Activated naive CD4-positive, alpha-beta T cell treated with anti-CD3 and anti-CD28 coated beads, Interleukin-2, amount 50 U/mL, for 16 hours (primary cell): ENCODE data around the gene PPFIBP2.

ENCODE experiments used
- DNase-seq: peaks from one replicate; pipeline ENCODE4 v3.0.0-alpha.2; 2020

The PPFIBP2 gene

DNA sequence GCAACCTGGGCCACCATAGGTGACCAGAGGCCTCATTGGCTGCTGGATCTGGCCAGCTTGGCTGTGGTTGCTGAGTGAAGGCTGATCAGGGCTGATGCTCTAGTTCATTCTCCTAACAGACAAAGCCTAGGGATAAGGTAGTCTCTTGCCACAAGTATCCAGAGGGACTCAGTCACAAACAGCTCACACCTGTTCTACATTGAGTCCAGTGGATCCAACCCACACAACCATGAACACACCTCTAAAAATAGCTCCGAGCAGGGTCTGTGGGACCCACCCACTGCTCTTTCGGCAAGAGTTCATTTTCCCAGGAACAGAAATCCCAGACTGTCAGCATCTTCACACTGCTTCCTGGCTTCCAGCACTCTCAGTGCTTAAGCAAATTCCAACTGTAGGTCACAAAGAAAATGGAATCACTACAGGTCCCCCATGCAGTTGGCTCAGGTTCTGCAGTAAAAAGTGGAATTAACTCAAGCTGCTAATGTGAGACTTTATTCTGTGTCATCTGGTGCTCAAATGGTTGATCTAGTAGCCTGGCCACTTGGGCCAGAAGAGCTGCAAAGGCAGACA, 67.3 kb downstream of the PPFIBP2 start:
- no peak for DNase-seq

DNA sequence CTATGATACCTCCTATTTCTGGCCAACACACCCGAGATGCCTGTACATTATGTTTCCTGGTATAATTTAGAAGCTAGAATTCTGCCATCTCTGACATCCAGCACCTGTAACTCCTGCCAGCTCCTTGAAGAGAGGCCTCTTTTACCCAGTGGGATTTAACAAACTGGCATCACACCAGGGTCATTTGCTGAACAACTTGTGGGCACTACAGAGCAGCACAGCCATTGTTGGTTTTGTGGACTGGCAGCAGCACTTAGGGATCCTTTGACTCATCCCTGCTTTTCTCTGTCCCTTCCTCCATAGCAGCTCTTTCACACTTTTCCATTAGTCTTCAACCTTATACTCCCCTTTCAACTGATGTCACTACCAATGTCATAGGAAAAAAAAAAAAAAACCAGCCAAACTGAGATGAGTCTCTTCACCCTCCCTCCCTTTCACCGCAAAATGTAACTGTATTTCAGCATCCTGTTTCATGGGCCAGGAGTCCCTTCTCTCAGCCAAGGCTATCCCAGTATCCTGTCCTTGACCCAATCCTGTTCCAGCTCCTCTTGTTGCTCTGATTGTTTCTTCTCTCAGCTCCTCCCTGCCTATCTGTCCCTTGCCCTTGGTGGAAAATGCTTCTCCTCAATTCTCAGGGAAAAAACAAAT, 68.7 kb downstream of the PPFIBP2 start:
- DNase-seq: no peak

DNA sequence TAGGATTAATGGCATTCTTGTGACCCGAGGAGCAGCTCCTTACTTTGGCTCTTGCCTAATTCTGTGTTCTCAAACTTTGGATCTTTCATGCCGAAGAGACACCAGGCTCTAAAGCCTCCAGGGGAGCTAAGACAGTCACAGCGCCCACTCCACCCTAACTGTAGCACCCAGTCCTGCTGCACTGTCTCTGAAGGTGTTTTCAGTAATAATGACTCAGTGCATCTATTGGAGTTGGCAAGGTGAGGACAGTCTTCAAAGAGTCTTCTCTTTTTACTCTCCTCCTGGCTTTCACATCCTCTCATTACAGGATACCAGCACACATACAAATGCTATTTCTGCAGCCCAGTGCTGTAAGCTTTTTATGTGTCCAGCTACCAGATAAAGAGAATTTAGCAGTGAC, 69.4 kb downstream of the PPFIBP2 start:
- DNase-seq: no peak

DNA sequence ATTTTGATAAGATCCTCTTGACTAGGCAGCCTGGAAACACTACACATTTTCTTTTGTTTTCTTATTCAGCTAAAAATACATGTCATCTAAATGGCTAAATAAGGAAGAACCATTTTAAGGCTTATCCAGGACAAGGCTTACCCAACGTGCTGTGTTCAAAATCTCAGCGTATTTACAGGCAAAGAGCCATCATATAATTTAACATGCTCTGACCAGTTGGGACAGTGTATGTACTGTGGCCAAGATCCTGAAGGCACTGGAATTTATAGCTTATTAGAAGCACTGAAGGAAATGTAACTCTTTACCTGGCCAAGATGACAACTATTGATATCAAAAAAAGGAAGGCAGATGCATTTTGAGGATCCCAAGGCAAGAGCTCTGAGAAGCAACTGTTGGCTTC, 71.1 kb downstream of the PPFIBP2 start:
- DNase-seq: no peak

DNA sequence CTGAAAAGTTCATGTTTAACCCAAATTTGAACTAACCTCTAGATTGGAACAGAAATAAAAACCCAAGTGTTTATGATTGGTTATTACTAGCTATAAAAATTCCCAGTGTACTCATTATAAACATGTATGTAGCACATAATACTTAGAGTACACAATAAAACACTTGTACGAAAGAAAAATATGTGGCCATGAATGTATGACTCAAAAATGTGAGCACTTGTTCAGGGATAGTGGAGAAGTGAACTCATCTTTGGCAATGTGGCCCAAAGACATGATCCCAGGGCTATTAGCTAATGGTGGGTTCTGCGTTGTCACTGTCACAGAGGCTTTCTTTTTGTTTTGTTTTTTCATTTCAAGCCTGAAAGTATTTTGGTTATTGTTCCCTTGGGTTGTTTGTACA, 72.0 kb downstream of the PPFIBP2 start:
- no peak for DNase-seq

DNA sequence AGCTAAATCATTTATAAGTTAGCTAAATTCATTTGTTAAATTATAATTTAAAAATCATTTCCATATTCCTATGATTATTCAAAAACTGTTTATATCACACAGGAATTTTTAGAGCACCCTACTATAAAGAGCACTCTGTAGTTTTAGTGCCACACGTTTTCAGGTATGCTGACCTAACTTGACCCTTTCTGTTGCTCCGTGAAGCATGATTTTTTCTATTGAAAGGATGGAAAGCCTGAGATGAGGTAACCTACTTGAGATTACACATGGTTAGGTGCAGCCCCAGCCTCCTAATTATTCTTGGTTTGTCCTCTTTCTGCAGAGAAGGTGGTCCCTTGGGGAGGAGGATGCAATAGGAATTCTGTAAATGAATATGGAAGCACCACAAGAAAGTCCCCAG, 72.6 kb downstream of the PPFIBP2 start:
- DNase-seq: no peak

DNA sequence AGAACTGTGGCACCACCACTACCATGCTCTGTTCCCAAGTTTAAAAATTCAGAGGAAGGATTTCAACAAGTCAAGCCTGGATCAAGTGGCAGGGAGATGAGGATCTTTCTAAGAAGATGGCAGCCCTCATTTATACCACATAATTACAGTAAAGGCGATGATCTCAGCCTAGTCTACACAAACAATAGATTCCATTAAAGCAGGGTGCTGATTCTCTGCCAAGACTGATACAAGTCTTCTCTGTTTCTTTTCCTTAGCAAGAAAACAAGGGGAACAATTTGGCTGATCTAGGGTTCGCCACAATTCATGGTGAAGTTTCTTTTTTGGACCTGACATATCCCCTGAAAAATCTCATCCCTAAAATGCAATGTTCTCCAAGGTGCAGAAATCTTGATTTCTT, 73.9 kb downstream of the PPFIBP2 start:
- no peak for DNase-seq

DNA sequence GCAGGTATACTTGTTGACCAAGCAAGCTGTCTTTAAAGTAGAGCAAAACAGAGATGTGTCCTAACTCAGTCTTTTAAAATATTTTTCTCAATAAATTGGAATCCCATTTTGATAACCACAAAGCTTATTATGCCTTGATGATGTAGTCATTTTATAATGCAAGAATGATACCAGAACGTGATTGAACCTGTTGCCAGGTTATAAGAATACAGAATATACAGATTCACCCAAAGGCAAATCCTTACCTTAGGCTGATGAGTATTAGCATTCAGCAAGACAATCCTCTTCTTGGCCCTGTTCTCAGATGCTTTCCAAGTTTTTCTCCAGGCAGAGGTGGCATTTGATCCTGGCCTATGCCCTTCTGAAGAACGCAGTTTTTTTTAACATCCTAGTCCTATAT, 76.1 kb downstream of the PPFIBP2 start:
- DNase-seq: no peak

DNA sequence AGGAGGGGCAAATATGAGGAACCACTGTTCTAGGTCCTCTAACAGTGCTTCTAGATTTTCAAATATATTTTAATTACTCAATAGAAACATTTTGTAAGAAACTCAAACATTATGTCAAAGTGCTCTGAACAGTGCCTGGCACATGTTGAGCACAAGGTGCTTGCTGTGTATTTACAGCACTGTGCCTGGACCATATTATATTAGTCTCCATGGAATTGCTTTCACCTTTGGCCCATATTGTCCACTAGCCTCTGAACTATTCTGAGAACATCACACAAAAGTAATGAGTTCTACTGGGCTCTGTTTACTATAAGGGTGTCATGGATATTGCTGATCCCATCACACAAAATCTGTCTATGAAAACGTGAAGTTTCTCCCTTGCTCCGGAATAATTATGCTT, 76.7 kb downstream of the PPFIBP2 start:
- DNase-seq: no peak

DNA sequence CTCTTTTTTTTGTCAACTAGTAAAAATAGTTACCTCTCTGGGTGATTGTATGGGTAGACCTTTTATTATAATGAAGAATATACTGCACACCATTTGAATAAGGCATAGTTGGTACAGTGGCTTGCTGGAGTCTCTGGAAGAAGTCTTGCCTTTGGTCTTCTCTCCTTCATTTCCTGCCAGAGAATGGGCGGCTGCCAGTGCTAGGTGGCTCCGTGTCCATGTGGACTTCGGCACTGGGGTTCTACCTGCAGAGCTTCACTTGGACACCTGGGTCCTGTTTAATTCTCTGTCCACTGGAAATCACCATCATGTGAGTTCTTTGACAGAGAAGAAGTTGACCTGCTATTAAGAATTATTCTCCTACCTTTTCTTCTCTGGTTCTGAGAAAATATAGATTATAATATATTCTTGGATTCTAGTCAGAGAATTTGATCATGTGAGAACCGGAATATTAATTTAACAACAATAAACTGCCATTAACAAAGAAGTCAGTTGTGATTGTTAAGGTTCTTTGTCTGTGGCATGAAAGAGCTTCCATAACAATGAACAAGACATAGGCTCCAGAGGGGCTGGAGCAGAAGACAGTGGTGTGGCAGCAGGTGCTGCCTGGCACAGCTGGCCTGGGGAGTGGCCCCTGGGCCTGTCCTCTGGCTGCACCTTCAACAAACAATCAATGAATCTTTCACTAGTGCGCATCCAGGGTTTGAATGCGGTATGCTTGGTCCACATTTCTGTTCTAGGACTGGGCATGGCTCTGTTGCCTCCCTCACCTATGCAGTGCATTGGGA, 77.5 kb downstream of the PPFIBP2 start:
- DNase-seq: no peak

DNA sequence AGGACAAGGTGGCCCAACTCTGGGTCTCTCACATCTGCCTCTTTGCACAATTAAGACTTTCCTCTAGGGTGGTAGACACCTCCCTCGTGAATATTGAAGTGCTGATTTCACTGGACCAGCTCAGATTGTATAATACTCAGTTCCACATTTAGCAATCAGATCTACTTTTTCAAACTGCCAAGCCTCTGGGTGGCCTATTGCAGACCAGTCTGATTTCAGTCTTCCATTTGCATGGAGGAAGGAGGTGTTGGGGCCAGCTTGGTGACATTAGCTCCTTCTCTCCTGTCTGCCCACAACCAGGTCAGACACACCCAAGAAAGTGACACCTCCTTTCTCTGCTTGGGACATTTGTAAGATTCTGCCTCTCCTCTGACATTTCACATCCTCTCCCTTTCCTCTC, 78.2 kb downstream of the PPFIBP2 start:
- no peak for DNase-seq

DNA sequence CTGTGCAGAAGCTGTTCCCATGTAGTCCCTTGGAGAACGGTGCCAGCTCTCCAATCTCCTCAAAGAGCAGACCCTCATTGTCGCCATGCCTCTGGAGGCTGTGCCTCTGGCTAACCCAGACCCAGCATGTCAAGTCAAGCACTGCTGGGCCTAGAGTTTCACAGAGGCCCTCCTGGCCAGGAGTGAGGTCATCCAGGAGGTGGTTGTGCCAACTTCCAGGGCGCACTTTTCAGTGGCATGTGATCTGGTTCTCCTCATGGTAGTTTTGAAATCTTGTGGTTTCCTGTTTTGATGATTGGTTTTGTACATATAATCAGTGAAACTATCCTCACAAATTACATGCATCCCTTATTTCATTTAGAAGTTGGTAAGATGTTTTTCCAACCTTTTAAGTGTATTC, 78.9 kb downstream of the PPFIBP2 start:
- DNase-seq: no peak

DNA sequence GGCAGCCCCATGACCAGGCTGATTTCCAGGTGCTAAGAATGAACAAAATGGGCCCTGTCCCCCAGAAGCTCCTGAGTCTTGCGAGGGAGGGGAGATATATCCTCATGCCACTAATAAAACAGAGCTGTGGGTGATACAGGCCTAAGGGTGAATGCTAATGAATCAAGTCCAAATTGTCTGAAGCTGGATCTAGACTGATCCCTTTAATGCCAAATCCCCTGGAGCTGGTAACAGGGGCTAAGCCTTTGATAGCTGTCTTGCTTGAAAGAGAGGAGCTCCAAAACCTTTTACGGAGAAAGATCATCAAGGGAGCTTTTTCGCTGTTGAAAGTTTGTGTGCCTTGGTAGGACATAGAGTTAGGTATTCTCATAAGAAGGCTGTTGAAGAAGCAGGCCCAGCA, 79.7 kb downstream of the PPFIBP2 start:
- no peak for DNase-seq

DNA sequence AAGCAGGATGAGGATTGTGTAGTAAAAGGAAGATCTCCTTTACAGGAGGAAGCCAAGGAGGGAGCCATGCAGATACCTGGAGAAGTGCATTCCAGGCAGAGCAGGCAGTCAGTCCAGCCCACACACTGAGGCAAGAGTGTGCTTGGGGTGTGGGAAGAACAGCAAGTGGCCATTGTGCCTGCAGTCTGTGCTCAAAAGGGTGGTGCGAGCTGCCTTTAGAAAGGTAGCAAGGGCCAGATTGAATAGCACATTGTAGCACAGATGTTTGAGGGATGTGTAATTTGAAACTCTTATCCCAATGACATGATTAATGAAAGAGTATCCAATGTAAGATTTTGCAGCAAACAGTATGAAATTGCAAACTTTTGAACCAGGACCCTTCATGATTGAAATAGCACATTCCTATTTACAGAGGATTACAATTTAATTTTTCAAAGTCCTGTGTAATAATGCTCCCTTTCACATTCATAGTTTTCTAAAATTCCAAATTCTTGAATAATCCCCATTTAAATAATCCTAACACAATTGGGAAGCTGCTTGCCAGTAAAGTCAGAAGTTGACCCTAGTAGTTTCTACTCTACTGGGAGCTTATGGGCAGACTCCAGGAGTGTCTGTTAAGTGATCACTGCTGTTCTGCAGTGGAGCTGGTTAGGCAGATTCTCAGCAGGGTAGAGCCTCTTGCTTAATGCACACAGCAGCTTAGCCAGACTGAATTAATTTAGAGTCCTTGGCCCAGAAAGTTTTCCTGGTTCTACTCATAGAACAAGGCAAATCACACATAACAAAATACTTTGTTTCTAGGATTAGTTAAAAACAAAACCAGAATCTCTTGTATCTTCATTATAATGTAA, 81.4 kb downstream of the PPFIBP2 start:
- no peak for DNase-seq

DNA sequence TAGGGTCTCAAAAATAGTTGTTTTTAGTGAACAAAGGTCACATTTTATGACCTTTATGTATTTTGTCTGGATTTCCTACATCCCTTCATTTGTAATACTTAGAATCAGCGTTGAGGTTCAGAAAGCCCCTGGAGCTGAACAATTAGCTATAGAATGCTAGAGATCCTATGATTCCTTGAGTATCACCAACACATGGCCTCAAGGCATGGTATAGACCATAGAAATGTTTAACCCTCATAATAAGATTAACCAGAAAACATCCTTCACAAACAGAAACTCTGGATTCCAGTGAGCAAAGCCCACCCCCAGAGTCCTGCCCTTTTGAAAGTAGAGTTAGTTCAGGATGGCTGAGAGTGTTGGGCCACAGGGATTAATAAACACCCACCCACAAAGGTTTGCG, 82.2 kb downstream of the PPFIBP2 start:
- no peak for DNase-seq

DNA sequence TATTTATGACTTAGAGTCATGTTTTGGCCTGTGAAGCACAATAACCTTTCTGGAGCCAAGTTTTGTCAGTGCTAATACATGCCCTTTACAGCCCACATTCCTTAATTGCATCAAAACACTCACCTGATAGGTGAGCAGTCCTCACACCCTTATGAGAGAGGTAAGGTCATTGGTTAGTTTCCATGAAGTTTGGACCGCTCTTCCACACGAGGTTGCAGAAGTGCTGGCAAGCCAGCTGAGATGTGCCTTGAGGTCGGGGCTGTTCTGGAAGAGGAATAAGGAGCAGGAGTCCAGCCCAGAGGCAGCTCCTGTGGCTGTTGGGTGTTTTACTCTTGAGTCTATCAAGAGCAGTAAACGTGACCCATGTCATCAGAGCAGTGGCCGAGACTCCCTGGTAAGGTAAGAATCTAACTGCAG, 83.2 kb downstream of the PPFIBP2 start:
- no peak for DNase-seq

DNA sequence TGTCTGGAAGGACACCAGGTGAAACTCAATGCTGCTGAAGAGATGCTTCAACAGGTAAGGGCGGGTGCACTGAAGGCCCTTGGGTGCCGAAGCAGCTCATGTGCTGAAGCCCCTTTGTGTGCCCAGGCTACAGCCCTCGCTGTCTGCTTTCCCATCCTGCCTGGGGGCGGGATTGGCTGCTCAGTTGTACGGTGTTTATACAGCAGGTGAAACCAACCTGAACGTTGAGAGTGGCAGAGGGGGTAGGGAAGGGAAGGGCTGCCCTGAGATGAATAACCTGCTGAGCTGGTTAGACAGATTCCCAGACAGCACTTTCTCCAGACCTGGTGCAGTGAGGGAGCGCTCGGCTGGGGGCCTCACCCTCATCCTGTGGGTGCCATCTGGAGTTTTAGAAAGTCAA, 83.8 kb downstream of the PPFIBP2 start:
- DNase-seq: no peak

DNA sequence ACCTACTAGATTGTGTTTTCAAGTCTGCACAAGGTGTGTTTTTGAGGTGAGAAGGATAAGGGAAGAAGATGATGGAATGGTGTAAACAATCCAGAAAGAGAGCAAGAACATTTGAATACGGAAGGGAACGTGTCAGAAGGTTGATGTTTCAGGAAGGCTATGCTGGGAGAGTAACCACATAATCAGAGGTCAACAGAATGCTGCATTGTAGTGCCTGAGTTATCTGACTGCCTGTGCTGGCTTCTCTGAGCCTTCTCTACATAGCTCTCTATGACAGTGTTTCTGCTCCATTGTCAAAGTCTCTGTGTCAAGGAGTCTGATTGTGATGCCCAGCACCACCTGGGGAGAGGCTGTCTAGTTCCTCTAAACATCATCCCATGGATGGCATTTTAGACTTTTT, 85.4 kb downstream of the PPFIBP2 start:
- DNase-seq: no peak

DNA sequence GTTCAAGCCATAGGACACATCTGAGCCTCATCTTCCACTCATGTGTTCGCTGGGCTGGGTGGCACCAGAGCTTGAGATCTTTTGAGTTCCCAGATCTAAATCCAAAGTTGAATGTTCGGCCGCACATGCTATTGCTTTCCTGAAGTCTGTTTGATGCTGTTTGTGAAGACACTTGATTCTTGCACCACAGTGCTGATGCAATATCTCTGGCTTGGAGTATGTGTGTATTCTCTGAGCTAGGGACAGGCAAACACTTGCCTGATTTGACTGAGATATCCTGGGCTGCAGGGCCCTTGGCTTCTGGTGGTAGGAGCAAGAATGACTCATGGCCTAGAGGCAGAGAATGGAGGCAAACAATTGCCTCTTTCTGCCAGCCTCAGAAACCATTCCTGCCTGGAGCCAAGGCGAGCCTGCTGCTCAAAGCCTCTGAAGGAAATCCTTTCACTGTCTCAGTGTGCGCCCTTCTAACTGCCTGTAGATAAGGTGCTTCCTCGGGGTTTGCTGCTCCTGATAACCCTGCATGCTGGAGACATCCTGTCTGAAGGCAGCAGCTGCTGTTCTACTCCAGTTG, 86.5 kb downstream of the PPFIBP2 start:
- no peak for DNase-seq

DNA sequence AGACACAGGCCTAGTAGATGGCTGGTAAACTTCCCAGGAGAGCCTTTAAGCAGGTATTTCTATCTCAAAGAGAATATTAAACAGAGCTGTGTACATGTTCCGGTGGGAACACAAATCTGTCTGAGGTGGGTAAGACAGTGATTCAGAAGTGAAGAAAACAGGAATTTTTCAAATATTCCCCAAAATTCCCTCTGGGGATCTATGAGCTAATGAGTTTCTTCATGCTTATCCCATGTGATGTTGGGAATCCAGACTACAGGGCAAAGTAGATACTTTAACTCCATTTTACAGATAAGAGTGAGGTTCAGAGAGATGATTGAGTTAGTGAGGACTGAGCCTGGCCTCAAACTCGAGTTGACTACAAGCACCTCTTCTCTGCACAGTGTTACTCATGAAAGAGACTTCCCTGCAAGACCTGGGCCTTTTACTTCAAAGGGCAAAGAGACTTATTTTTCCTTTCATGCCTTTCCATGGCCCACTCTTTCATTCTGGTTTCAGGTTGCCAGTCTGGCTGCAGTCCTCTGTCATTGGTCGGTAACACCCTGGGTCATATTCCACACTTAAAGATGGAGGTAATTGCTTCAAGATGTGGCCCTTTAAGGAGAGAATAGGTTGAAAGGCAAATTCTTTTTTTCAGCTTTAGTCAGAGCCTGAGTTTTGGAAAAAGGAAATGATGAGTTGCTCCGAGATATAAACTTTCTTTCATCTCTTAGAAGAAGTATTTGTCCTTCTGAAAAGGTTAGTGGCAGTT, 89.4 kb downstream of the PPFIBP2 start:
- no peak for DNase-seq

DNA sequence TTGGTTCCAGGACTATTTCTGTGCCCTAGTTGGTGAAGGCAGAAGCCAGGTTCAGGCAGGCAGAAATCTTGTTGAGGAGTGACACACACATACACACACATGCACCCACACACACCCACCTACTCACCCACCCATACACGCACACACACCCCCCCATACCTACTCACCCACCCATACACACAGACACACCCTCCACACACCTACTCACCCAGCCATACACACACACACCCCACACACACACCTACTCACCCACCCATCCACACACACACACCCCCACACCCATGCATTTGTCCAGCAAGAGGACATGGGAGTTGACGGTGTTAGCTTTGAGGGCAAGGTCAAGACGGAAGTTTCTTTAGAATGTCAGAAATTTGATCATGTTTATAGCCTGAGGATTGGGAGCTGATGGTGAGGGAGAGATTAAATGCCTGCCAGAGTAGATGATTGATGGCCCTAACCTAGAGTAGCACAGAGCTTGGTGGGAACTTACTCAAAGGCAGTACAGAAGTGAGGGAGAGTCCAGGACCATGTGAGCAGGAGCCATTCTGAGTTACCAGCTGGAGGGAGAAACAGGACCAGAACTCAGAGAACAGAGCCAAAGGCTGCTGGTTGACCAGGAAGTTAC, 90.6 kb downstream of the PPFIBP2 start:
- no peak for DNase-seq
